ENCODE data around the gene ARHGEF7. TPM values are rescaled to one million over a fixed set of nuclear protein-coding genes. Genes with fewer than 3 reads are reported as not detected.

Gene ARHGEF7
- total RNA-seq, 1 donor from 2014 or later, result 73.7 TPM

DNA sequence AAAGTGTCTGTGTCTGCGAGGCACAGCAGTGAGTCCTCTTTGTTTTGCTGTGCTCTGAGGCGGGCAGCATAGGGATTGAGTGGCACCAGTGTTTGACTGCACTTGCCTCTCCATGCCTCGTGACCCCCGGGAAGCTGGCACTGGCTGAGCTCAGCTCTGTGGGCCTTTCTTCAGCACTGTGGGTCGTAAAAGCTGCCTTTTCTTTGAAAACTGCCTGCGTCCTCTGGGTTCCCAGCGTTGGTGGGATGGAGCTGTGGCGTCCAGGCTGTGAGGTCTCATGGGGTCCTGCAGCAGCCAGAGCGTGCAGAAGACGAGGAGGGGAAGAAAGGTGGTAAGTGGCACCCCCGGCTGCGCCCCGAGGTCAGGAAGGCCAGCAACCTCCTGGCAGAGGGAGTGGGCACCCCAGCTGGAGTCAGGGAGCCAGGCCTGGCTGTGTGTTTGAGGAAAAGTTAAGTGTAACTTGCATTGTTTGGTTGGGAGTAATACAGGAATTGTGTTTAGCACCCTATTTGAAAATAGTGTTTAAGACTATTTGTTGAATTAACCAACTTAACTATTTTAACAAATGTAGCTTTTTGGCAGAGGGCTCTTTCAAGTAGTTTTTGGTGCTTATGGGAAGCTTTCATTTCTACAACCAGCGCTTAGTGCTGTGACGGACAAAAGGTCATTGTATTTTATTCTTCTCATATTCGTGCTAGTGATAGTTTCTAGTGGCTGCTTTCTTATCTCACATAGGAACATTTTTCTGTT is 126.1 kb downstream of the ARHGEF7 start:
- no peaks in the 10 kb centered on the region for H3K4me1 Mint-ChIP-seq (ENCODE audit: low read depth)
- intact Hi-C loops (cut with micrococcal nuclease), result no loop called here
- no peak overlapping the region for H3K4me3 Mint-ChIP-seq
- H3K27ac Mint-ChIP-seq, result no peak overlapping the region
- H3K9me3 Mint-ChIP-seq, result no peaks in the 10 kb centered on the region
- H3K36me3 Mint-ChIP-seq (ENCODE audit: low read depth), result peaks cover 30% of the 10 kb centered on the region
- no peak for DNase-seq (ENCODE audit: low spot score)
- H3K27me3 Mint-ChIP-seq (ENCODE audit: insufficient read depth), result no peaks in the 10 kb centered on the region

DNA sequence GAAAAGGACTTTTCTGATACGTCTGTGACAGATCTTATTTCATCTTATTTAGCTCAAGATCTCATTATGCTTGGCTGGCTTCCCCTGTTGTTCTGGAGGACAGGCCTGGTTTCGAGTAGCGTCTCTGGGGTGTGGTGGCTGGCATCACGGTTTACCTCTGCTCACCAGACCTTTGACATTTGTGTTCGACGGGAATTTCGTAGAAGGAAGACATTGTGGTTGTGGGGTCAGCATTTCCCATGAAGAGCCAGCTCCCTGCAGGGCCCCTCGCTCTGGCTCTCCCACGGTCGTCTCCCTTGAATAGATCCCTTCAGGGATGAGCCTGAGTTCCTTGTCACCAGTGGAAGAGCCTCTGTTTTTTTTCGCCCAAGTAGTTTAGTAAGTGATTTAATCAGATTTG is 126.8 kb downstream of the ARHGEF7 start:
- H3K27ac Mint-ChIP-seq, result no peak overlapping the region
- H3K36me3 Mint-ChIP-seq (ENCODE audit: low read depth), result peaks cover 34% of the 10 kb centered on the region
- H3K27me3 Mint-ChIP-seq (ENCODE audit: insufficient read depth), result no peaks in the 10 kb centered on the region

DNA sequence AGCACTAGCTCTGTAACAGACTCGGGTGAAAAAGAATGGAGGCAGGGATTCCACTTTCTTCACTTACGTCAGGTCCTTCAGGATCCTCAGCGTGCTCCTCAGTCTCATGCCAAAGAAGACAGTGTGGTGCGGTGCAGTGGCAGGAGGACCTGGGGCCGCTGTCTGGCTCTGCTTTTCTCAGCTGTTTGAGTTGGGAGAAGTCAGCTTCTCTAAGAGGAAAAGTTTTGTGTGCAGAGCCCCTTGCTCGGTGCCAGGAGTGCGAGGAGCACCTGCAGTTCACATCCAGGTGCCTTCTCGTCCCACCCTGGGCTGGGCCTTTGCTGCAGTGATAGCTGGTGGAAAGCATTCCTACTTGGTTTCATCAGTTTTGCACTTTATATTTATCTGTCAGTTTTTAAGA is 127.5 kb downstream of the ARHGEF7 start:
- Mint-ChIP-seq H3K36me3 (ENCODE audit: low read depth) (peaks cover 36% of the 10 kb centered on the region), H3K4me3 (no peak overlapping the region), H3K27ac (no peak overlapping the region), H3K4me1 (ENCODE audit: low read depth) (no peaks in the 10 kb centered on the region), H3K27me3 (ENCODE audit: insufficient read depth) (no peaks in the 10 kb centered on the region), H3K9me3 (no peaks in the 10 kb centered on the region)
- intact Hi-C loops (cut with micrococcal nuclease), result no loop called here
- DNase-seq (ENCODE audit: low spot score), result no peak

More for the DNA sequence above, 126.8 kb downstream of the ARHGEF7 start:
- Mint-ChIP-seq H3K9me3 (no peaks in the 10 kb centered on the region), H3K4me3 (no peak overlapping the region), H3K4me1 (ENCODE audit: low read depth) (no peaks in the 10 kb centered on the region)
- no peak for DNase-seq (ENCODE audit: low spot score)
- intact Hi-C loops (cut with micrococcal nuclease), result no loop called here

DNA sequence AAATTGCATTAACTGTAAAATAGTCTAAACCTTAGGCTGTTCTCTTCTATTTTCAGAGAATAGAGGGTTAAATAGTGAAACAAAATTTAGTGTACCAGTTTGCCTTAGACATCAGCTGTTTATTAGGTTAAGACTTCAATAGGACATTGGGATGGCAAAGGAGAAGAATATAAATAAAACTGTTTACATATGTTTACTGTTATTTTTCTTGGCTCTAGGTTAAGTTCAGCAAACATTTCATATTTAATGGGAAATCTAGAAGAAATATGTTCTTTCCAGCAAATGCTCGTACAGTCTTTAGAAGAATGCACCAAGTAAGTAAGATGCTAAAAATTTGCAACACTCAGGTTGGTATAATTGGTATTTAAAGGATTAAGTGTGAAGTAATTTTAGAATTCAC is 128.9 kb downstream of the ARHGEF7 start:
- Mint-ChIP-seq H3K4me3 (no peak overlapping the region), H3K27me3 (ENCODE audit: insufficient read depth) (no peaks in the 10 kb centered on the region), H3K27ac (no peak overlapping the region), H3K4me1 (ENCODE audit: low read depth) (no peaks in the 10 kb centered on the region), H3K9me3 (no peaks in the 10 kb centered on the region), H3K36me3 (ENCODE audit: low read depth) (peaks cover 44% of the 10 kb centered on the region)
- DNase-seq (ENCODE audit: low spot score), result no peak
- intact Hi-C loops (cut with micrococcal nuclease), result no loop called here

- no peak for DNase-seq (ENCODE audit: low spot score)
- Mint-ChIP-seq H3K4me3 (no peak overlapping the region), H3K4me1 (ENCODE audit: low read depth) (no peaks in the 10 kb centered on the region), H3K9me3 (no peaks in the 10 kb centered on the region), H3K27ac (no peak overlapping the region), H3K27me3 (ENCODE audit: insufficient read depth) (no peaks in the 10 kb centered on the region), H3K36me3 (ENCODE audit: low read depth) (peaks cover 48% of the 10 kb centered on the region)
- intact Hi-C loops (cut with micrococcal nuclease), result no loop called here
Measured at GRCh38 chr13:111245576-111246384, 130.7 kb downstream of the ARHGEF7 start.

DNA sequence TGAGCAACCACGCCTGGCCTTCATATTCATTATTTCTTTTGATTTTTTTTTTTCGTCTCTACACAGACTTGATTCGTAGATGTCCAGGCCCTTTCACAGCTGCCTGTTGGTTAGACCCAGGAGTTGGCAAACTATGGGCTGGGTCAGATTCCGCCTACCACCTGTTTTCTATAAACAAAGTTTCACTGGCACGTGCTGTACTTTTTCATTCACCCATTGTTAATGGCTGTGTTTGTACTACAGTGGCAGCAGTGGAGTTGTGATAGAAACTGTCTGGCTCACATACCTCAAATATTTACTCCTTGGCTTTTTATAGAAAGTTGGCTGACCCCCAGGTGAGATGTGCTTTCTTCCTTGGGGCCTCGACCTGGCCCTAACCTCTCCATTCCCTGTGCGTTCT is 132.4 kb downstream of the ARHGEF7 start:
- Mint-ChIP-seq H3K27me3 (ENCODE audit: insufficient read depth) (no peaks in the 10 kb centered on the region), H3K27ac (no peak overlapping the region), H3K4me3 (no peak overlapping the region), H3K4me1 (ENCODE audit: low read depth) (no peaks in the 10 kb centered on the region), H3K9me3 (no peaks in the 10 kb centered on the region), H3K36me3 (ENCODE audit: low read depth) (peaks cover 55% of the 10 kb centered on the region)
- no peak for DNase-seq (ENCODE audit: low spot score)
- intact Hi-C loops (cut with micrococcal nuclease), result no loop called here

- H3K4me3 Mint-ChIP-seq, result no peak overlapping the region
- peaks cover 3% of the 10 kb centered on the region for H3K9me3 Mint-ChIP-seq
- no peaks in the 10 kb centered on the region for H3K4me1 Mint-ChIP-seq (ENCODE audit: low read depth)
- DNase-seq (ENCODE audit: low spot score), result no peak
- H3K27me3 Mint-ChIP-seq (ENCODE audit: insufficient read depth), result no peaks in the 10 kb centered on the region
- intact Hi-C loops (cut with micrococcal nuclease), result no loop called here
- peaks cover 61% of the 10 kb centered on the region for H3K36me3 Mint-ChIP-seq (ENCODE audit: low read depth)
- no peak overlapping the region for H3K27ac Mint-ChIP-seq
Measured at GRCh38 chr13:111248822-111249221, 133.7 kb downstream of the ARHGEF7 start.

DNA sequence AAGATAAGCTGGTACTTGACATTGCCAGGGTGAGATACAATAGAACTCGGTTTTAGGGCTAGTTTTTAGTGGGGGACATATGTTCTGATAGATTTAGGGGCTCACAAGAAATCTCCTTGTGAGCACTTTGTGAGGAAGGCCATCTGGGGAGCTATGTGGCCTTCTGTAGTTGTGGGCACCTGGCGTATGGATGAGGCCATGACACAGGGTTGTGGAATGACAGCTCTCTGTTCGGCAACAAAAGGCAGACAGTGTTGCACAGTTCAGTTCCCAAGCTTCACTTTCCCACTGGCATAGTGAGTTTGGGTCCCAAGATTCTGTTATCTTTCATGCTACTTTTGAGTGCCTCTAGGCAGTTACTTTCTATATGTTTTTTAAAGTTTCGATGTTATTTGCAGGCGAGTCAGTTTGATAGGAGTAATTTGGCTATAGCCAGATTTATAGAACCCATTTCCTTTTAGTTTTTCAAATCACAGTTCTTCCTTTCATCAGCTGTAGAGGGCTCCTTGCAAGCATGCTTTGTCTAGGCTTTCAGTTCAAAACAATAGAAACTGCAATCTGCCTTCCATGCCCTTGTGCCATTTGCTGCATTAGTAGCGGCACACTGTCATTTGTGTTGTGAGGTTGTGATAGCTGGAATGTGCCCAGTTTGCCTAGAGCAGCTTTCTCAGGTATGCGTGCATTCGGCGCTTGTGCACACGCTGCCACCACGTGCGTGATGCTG is 134.7 kb downstream of the ARHGEF7 start:
- Mint-ChIP-seq H3K36me3 (ENCODE audit: low read depth) (peaks cover 55% of the 10 kb centered on the region), H3K27me3 (ENCODE audit: insufficient read depth) (no peaks in the 10 kb centered on the region), H3K27ac (no peak overlapping the region), H3K4me3 (no peak overlapping the region), H3K9me3 (peaks cover 8% of the 10 kb centered on the region), H3K4me1 (ENCODE audit: low read depth) (no peaks in the 10 kb centered on the region)
- intact Hi-C loops (cut with micrococcal nuclease), result no loop called here
- DNase-seq (ENCODE audit: low spot score), result no peak

GRCh38 chr13:111251646-111252445 is 136.7 kb downstream of the ARHGEF7 start:
- peak overlapping the region; percentile 71 for H3K27ac Mint-ChIP-seq
- H3K27me3 Mint-ChIP-seq (ENCODE audit: insufficient read depth), result no peaks in the 10 kb centered on the region
- H3K4me3 Mint-ChIP-seq, result no peak overlapping the region
- intact Hi-C loops (cut with micrococcal nuclease), result no loop called here
- peaks cover 14% of the 10 kb centered on the region for H3K9me3 Mint-ChIP-seq
- DNase-seq (ENCODE audit: low spot score), result no peak
- H3K4me1 Mint-ChIP-seq (ENCODE audit: low read depth), result no peaks in the 10 kb centered on the region
- peaks cover 58% of the 10 kb centered on the region for H3K36me3 Mint-ChIP-seq (ENCODE audit: low read depth)

DNA sequence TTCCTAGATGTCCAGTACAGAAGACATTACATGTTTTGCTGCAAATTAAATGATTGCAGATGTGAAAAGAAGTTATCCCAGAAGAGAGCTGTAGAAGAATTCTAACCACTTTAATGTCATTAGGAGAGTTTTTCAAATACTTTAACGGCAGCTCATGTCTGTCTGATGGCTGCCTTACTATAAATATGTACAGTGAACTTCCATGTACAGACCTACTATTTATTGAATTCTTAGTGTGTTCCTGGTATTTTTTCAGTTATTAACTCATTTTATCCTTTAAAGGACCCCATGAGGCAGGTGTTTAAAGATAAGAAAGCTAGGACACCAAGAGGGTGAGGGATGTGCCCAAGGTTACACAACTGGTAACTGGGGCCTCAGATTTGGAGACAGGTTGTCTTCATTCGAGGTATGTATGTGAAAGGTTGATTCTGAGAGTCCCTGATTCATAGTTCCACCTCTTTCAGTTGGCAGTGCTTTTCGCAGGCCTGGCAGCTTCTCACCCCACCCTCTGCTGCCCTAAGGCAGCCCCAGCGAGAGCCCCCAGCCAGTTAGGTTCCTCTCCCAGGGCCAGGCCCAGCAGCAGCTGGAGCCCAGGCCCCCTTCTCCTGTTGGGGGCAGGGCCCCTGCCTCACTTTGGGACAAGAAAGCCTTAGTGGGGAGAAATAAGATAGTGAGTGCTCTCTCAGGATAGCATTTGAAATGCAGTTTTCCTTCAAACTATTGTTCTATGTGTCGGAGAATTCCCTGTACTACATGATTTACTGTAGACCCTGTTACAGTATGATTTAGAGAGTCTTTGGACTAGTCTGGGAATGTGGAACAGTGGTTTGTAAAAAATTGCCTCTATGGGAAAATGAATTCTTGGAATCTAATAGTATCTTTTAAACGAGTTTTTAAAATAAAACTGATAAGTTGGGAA is 137.6 kb downstream of the ARHGEF7 start:
- peak overlapping the region; percentile 71 for H3K27ac Mint-ChIP-seq
- H3K27me3 Mint-ChIP-seq (ENCODE audit: insufficient read depth), result no peaks in the 10 kb centered on the region
- peaks cover 19% of the 10 kb centered on the region for H3K9me3 Mint-ChIP-seq
- intact Hi-C loops (cut with micrococcal nuclease), result no loop called here
- no peak overlapping the region for H3K4me3 Mint-ChIP-seq
- no peaks in the 10 kb centered on the region for H3K4me1 Mint-ChIP-seq (ENCODE audit: low read depth)
- DNase-seq (ENCODE audit: low spot score), result no peak
- peaks cover 61% of the 10 kb centered on the region for H3K36me3 Mint-ChIP-seq (ENCODE audit: low read depth)

- Mint-ChIP-seq H3K27ac (no peak overlapping the region), H3K9me3 (peaks cover 20% of the 10 kb centered on the region), H3K4me3 (no peak overlapping the region), H3K4me1 (ENCODE audit: low read depth) (no peaks in the 10 kb centered on the region), H3K27me3 (ENCODE audit: insufficient read depth) (no peaks in the 10 kb centered on the region), H3K36me3 (ENCODE audit: low read depth) (peaks cover 62% of the 10 kb centered on the region)
- intact Hi-C loops (cut with micrococcal nuclease), result no loop called here
- no peak for DNase-seq (ENCODE audit: low spot score)
Measured at GRCh38 chr13:111253365-111253872, 138.3 kb downstream of the ARHGEF7 start.

All from activated T-helper 1 cell treated with anti-CD3 and anti-CD28 coated beads, Interleukin-12 subunit alpha, Interleukin-12 subunit beta, Interleukin-2, Interleukin-4 antibody, amounts not matched to agents 30 ng/mL and 10 ng/mL and 1 ng/mL, durations not matched to agents 14 hours and 24 hours and 36 hours (primary cell).